Measurements from ENCODE around the gene LAMA4. TPM values are rescaled to one million over a fixed set of nuclear protein-coding genes. Genes with fewer than 3 reads are reported as not detected.

LAMA4 gene
- total and polyA plus RNA-seq, 4 experiments from 2014 or later, result not detected

DNA sequence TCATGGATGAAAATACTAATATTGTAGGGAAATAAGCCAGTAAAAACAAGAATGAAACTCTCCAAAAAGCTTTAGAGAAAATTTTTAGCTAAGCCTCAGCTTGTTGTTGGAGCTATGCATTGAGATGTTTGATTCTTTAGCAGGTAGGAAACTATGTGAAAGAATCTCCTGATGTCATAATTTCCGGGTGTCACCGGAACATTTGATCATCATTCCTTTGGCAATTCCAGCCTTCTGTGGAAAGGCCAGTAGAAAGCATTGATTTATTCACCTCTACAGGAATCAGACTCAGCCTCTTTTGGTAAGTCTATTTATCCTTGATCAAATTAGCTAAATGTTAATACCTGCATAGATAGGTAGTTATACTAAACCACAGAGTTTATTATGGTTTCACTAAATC, 157.5 kb downstream of the LAMA4 start:
- CTCF ChIA-PET (ENCODE audit: partially characterized antibody), result interaction anchor here (1.5 kb wide), 1 partner anchor 11 kb away, joined by 3 read pairs; no protein-coding TSS in a partner anchor

DNA sequence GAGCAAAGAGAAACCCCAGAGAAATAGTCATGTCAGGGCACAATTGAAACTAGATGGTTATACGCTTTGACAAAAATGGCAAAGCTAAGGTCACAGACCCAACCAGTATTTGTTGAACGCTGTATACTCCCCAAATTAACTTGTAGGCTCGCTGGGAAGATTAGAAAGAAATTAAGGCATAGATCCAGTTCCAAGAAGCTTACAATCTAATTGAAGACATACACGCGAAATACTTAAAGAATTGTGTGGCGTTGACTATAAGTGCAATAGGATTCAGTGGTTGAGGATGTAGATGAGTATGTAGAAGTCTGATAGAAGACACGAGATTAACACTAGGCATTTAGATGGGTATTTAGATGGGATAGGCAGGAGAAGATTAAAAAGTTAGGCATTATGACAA, 166.5 kb downstream of the LAMA4 start:
- peaks cover 15% of the 10 kb centered on the region for H3K4me1 ChIP-seq (ENCODE audit: insufficient read depth, low read length)
- H3K4me1 Mint-ChIP-seq, result peaks cover 6 to 15% (median 8%) of the 10 kb centered on the region in 4 donors
- no peak overlapping the region for H3K27ac Mint-ChIP-seq
- no peaks in the 10 kb centered on the region for H3K9me3 ChIP-seq (ENCODE audit: control insufficient read depth in 1 of 2, low read length in 2 of 2)
- POLR2A ChIA-PET (ENCODE audit: partially characterized antibody), result interaction anchor here (0.7 to 2.8 kb wide), 9 partner anchors 75 to 1528 kb away, joined by 3 to 24 read pairs (median 7); partner anchors contain the start of genes AMD1, REV3L and TRAF3IP2
- H3K36me3 Mint-ChIP-seq, result peaks cover 10 to 15% of the 10 kb centered on the region in 2 donors
- peaks cover 15% of the 10 kb centered on the region for H3K27me3 ChIP-seq (ENCODE audit: insufficient read depth, low read length)
- no peak overlapping the region for H3K4me3 Mint-ChIP-seq
- CTCF ChIA-PET (ENCODE audit: partially characterized antibody), result interaction anchor here (0.8 to 3.9 kb wide), 8 partner anchors 15 to 1273 kb away, joined by 3 to 35 read pairs (median 5); partner anchors contain the start of gene CDK19
- peak overlapping the region; percentile 78 for H3K27ac ChIP-seq (ENCODE audit: low read depth, low read length)
- intact Hi-C loops (cut with micrococcal nuclease), result loop anchor here (1.0 to 5.0 kb wide), 7 partner anchors 75 to 1273 kb away; partner anchors contain the start of genes AMD1, CDK19, FYN and REV3L
- H3K4me3 ChIP-seq (ENCODE audit: low read length in 2 of 2), result peak overlapping the region; percentile 31 to 80
- peaks cover 13 to 19% of the 10 kb centered on the region in 2 donors for H3K27me3 Mint-ChIP-seq
- H3K36me3 ChIP-seq (ENCODE audit: insufficient read depth, low read length), result no peaks in the 10 kb centered on the region
- DNase-seq, result no peak
- H3K9me3 Mint-ChIP-seq, result peaks cover 0 to 2% (median 0%) of the 10 kb centered on the region in 8 donors

More for the DNA sequence above, 157.5 kb downstream of the LAMA4 start:
- no peaks in the 10 kb centered on the region for H3K9me3 ChIP-seq (ENCODE audit: control insufficient read depth in 1 of 2, low read length in 2 of 2)
- peaks cover 0 to 13% of the 10 kb centered on the region in 2 donors for H3K36me3 Mint-ChIP-seq
- no peaks in the 10 kb centered on the region for H3K4me1 ChIP-seq (ENCODE audit: insufficient read depth, low read length)
- H3K27ac Mint-ChIP-seq, result no peak overlapping the region
- no peak overlapping the region for H3K4me3 ChIP-seq (ENCODE audit: low read length in 2 of 2)
- H3K4me1 Mint-ChIP-seq, result no peaks in the 10 kb centered on the region
- H3K27me3 ChIP-seq (ENCODE audit: insufficient read depth, low read length), result no peaks in the 10 kb centered on the region
- no peak overlapping the region for H3K4me3 Mint-ChIP-seq
- POLR2A ChIA-PET (ENCODE audit: partially characterized antibody), result no interaction called here
- H3K36me3 ChIP-seq (ENCODE audit: insufficient read depth, low read length), result no peaks in the 10 kb centered on the region
- H3K27ac ChIP-seq (ENCODE audit: low read depth, low read length), result no peak overlapping the region
- H3K9me3 Mint-ChIP-seq, result peaks cover 0 to 3% (median 0%) of the 10 kb centered on the region in 8 donors
- intact Hi-C loops (cut with micrococcal nuclease), result no loop called here
- DNase-seq, result no peak
- H3K27me3 Mint-ChIP-seq, result peaks cover 7 to 12% of the 10 kb centered on the region in 2 donors

DNA sequence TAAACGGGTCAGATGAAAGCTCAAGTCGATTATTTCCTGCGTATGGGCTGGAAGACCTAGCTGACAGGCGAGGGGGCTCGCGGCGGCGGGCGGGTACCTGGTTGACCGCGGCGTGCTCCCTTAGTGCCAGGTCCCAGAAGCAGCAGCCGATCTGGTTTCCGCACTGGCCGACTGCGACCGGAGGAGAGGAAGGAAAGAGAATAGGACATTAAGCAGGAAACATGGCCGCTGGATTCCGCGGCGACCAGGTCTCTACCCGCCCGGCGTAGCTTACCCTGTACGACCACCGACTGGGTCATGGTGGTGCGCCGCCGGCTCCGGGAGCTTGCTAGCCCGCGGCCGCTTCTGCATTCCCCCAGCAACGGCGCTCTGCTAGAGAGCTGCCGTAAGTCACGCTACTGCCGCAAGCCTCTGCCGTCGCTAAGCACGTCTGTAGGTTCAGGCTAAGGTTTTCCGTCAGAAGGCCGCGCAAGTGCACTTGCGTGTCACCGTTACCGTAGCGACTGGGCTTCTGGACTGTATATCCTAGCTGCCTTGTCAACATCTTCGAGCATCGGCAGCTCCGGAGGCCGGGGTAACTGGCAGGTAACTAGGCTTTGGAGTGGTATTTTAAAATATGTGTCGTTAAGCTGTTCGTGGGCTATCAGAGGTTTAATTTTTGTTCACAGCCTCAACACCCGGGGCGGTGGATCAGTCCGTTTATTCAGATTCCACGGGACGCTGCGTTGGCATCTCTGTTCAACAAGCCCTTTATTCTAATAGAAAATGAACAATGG, 167.0 kb downstream of the LAMA4 start, which contains the start of the genes FAM229B and TUBE1:
Gene FAM229B (plus strand): TSS at position 456 of the 776 bp plus-strand sequence. CDS start 11,693 bp downstream, outside the sequence.
Gene TUBE1 (minus strand): TSS at position 347 of the 776 bp plus-strand sequence. CDS start 48 bp downstream, at position 299.
- peak within 1 kb of the TSS in 1 of 7 donors; percentile 59 for H3K27ac Mint-ChIP-seq
- H3K27ac ChIP-seq (ENCODE audit: low read depth, low read length), result peak within 1 kb of the TSS; percentile 78
- no peak within 1 kb of the TSS for H3K4me3 Mint-ChIP-seq
- peaks cover 15% of the 10 kb centered on the region for H3K27me3 ChIP-seq (ENCODE audit: insufficient read depth, low read length)
- no peaks in the 10 kb centered on the region for H3K9me3 ChIP-seq (ENCODE audit: control insufficient read depth in 1 of 2, low read length in 2 of 2)
- peaks cover 0 to 2% (median 0%) of the 10 kb centered on the region in 8 donors for H3K9me3 Mint-ChIP-seq
- peaks cover 13 to 17% of the 10 kb centered on the region in 2 donors for H3K27me3 Mint-ChIP-seq
- H3K4me1 Mint-ChIP-seq, result peaks cover 6 to 15% (median 8%) of the 10 kb centered on the region in 4 donors
- peak within 1 kb of the TSS; percentile 31 to 80 for H3K4me3 ChIP-seq (ENCODE audit: low read length in 2 of 2)
- no peaks in the 10 kb centered on the region for H3K36me3 ChIP-seq (ENCODE audit: insufficient read depth, low read length)
- intact Hi-C loops (cut with micrococcal nuclease), result loop anchor here (1.0 to 5.0 kb wide), 7 partner anchors 76 to 1273 kb away; partner anchors contain the start of genes AMD1, CDK19, FYN and REV3L
- POLR2A ChIA-PET (ENCODE audit: partially characterized antibody), result interaction anchor here (0.7 to 2.8 kb wide), 13 partner anchors 14 to 1527 kb away, joined by 3 to 24 read pairs (median 4); partner anchors contain the start of genes AMD1, REV3L and TRAF3IP2
- DNase-seq, result peak; percentile 89 to 97 (median 93)
- CTCF ChIA-PET (ENCODE audit: partially characterized antibody), result interaction anchor here (0.8 to 3.9 kb wide), 9 partner anchors 15 to 1272 kb away, joined by 3 to 35 read pairs (median 4); partner anchors contain the start of gene CDK19
- H3K36me3 Mint-ChIP-seq, result peaks cover 15 to 21% of the 10 kb centered on the region in 2 donors
- peaks cover 15% of the 10 kb centered on the region for H3K4me1 ChIP-seq (ENCODE audit: insufficient read depth, low read length)

DNA sequence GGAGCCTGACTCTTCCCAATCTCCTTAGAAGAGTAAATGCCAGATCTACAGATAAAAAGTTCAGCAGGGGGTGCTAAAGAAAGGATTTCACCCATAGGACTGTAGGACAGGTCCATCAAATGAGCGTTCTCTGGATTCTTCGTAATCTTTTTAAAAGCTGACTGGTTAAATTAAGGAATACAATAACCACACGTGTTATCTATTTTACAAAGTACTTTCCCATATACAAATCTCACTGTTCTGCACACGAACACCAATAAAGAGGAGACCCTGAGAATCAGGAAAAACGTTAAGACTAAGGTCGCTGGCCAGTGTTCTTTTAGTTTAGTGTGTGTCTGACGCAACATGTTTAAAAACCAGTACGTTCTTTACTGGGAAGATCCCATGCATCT, 167.6 kb downstream of the LAMA4 start:
- H3K27ac Mint-ChIP-seq, result no peak overlapping the region
- peaks cover 21 to 24% of the 10 kb centered on the region in 2 donors for H3K36me3 Mint-ChIP-seq
- ChIA-PET POLR2A (ENCODE audit: partially characterized antibody) (interaction anchor here (0.7 to 2.8 kb wide), 11 partner anchors 13 to 1526 kb away, joined by 3 to 24 read pairs (median 4); partner anchors contain the start of genes AMD1, REV3L and TRAF3IP2), CTCF (ENCODE audit: partially characterized antibody) (interaction anchor here (0.8 to 3.9 kb wide), 9 partner anchors 14 to 1271 kb away, joined by 3 to 35 read pairs (median 4); partner anchors contain the start of gene CDK19)
- Histone ChIP-seq H3K4me3 (ENCODE audit: low read length in 2 of 2) (peak overlapping the region; percentile 31 to 80), H3K36me3 (ENCODE audit: insufficient read depth, low read length) (no peaks in the 10 kb centered on the region), H3K4me1 (ENCODE audit: insufficient read depth, low read length) (peaks cover 15% of the 10 kb centered on the region), H3K27ac (ENCODE audit: low read depth, low read length) (peak overlapping the region; percentile 78), H3K27me3 (ENCODE audit: insufficient read depth, low read length) (peaks cover 15% of the 10 kb centered on the region), H3K9me3 (ENCODE audit: control insufficient read depth in 1 of 2, low read length in 2 of 2) (no peaks in the 10 kb centered on the region)
- H3K9me3 Mint-ChIP-seq, result peaks cover 0 to 2% (median 0%) of the 10 kb centered on the region in 8 donors
- DNase-seq, result no peak
- intact Hi-C loops (cut with micrococcal nuclease), result loop anchor here (1.0 to 5.0 kb wide), 7 partner anchors 77 to 1272 kb away; partner anchors contain the start of genes AMD1, CDK19, FYN and REV3L
- H3K4me3 Mint-ChIP-seq, result no peak overlapping the region
- peaks cover 6 to 15% (median 8%) of the 10 kb centered on the region in 4 donors for H3K4me1 Mint-ChIP-seq
- peaks cover 12 to 17% of the 10 kb centered on the region in 2 donors for H3K27me3 Mint-ChIP-seq

DNA sequence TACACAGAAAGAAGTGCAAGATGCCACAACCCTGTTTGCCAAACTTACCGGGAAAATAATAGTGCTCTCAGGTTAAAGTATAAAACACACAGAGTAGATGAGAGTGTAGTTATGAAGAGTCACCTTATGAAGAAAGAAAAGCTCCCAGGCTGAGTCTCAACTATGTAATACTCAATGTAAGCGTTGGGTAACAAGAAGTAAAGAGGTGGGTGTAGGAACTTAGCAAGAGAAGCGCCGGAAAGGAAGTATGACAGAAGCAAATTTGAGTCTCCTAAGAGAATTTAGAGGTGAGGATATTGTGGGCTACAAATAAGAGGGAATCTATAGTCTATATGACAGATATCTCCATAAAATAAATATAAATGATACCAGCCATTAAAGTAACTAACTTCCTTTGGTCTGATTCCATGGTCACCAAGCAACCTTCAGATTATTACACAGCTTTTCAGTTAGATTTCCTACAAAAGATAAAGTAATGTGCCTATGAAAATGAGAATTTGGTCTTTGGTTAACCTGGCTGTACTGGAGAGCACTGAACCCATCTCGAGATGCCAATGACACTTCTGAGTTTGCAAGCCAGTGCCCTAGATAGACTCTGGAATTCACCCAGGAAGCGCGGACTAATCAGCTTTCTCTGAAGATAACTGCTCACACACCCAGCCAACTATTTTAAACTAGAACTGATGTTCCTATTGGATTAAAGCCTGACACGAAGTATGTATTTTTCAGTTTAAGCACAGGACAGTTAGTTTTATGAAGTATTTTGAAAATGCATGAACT, 168.9 kb downstream of the LAMA4 start:
- DNase-seq, result no peak
- Mint-ChIP-seq H3K27ac (peak overlapping the region in 5 of 7 donors; percentile 45 to 71 (median 48)), H3K9me3 (no peaks in the 10 kb centered on the region), H3K36me3 (peaks cover 20 to 25% of the 10 kb centered on the region in 2 donors), H3K4me1 (peaks cover 6 to 15% (median 8%) of the 10 kb centered on the region in 4 donors), H3K27me3 (peaks cover 7 to 12% of the 10 kb centered on the region in 2 donors), H3K4me3 (peak overlapping the region in 7 of 8 donors; percentile 8 to 73 (median 46))
- H3K4me3 ChIP-seq (ENCODE audit: low read length in 2 of 2), result no peak overlapping the region
- peaks cover 15% of the 10 kb centered on the region for H3K27me3 ChIP-seq (ENCODE audit: insufficient read depth, low read length)
- peaks cover 15% of the 10 kb centered on the region for H3K4me1 ChIP-seq (ENCODE audit: insufficient read depth, low read length)
- H3K36me3 ChIP-seq (ENCODE audit: insufficient read depth, low read length), result no peaks in the 10 kb centered on the region
- intact Hi-C loops (cut with micrococcal nuclease), result loop anchor here (2.0 to 5.0 kb wide), 5 partner anchors 213 to 1271 kb away; partner anchors contain the start of genes CDK19, FYN, REV3L and SLC16A10
- ChIA-PET POLR2A (ENCODE audit: partially characterized antibody) (interaction anchor here (1.5 to 2.8 kb wide), 2 partner anchors 12 to 1210 kb away, joined by 4 to 24 read pairs; partner anchors contain the start of gene AMD1), CTCF (ENCODE audit: partially characterized antibody) (interaction anchor here (0.8 to 3.9 kb wide), 6 partner anchors 13 to 1074 kb away, joined by 3 to 35 read pairs (median 4); no protein-coding TSS in a partner anchor)
- H3K9me3 ChIP-seq (ENCODE audit: control insufficient read depth in 1 of 2, low read length in 2 of 2), result no peaks in the 10 kb centered on the region
- no peak overlapping the region for H3K27ac ChIP-seq (ENCODE audit: low read depth, low read length)

DNA sequence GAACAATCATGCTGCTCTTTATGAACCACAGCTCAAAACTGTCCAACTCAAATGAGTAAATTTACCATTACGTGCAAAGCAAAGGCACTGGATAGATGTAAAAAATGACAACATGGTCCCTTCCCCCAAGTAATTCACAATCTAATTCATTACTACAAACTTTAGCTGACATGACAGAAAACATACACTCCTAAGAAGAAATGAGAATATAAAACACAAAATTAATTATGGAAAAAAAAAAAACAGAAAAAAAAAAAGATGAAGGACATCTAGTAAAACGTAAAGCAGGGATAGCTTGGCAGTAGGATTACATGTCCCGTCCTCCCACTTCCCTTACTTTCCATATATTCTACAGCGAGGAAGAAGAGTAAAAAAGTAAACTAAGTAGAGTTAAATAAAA, 172.8 kb downstream of the LAMA4 start:
- Histone ChIP-seq H3K4me1 (ENCODE audit: insufficient read depth, low read length) (peaks cover 6% of the 10 kb centered on the region), H3K27ac (ENCODE audit: low read depth, low read length) (no peak overlapping the region), H3K27me3 (ENCODE audit: insufficient read depth, low read length) (no peaks in the 10 kb centered on the region), H3K36me3 (ENCODE audit: insufficient read depth, low read length) (peaks cover 3% of the 10 kb centered on the region), H3K4me3 (ENCODE audit: low read length in 2 of 2) (no peak overlapping the region), H3K9me3 (ENCODE audit: control insufficient read depth in 1 of 2, low read length in 2 of 2) (no peaks in the 10 kb centered on the region)
- no peak overlapping the region for H3K4me3 Mint-ChIP-seq
- no peaks in the 10 kb centered on the region for H3K27me3 Mint-ChIP-seq
- intact Hi-C loops (cut with micrococcal nuclease), result no loop called here
- H3K9me3 Mint-ChIP-seq, result no peaks in the 10 kb centered on the region
- H3K36me3 Mint-ChIP-seq, result peaks cover 28 to 42% of the 10 kb centered on the region in 2 donors
- CTCF ChIA-PET (ENCODE audit: partially characterized antibody), result interaction anchor here (1.4 kb wide), 1 partner anchor 81 kb away, joined by 4 read pairs; no protein-coding TSS in a partner anchor
- H3K4me1 Mint-ChIP-seq, result peaks cover 6 to 10% (median 8%) of the 10 kb centered on the region in 4 donors
- DNase-seq, result no peak
- POLR2A ChIA-PET (ENCODE audit: partially characterized antibody), result interaction anchor here (0.7 kb wide), 1 partner anchor 394 kb away, joined by 3 read pairs; no protein-coding TSS in a partner anchor
- H3K27ac Mint-ChIP-seq, result no peak overlapping the region
